ENCODE measurements around the gene LOXL3. TPM values are rescaled to one million over a fixed set of nuclear protein-coding genes. Genes with fewer than 3 reads are reported as not detected.
"Not testable (repeated sequence)": the region's sequence is repeated elsewhere in the genome, so short reads cannot be mapped to it uniquely, and the experiment has no call there.

Gene LOXL3
- total RNA-seq, 1 experiment from 2014 or later: 9.9 TPM

- peak; percentile 60 for DNase-seq (ENCODE audit: low read depth)
Measured at GRCh38 chr2:74573747-74574562, 20.2 kb upstream of the LOXL3 start.

- no peak for DNase-seq (ENCODE audit: low read depth)
Measured at GRCh38 chr2:74572178-74572925, 18.6 kb upstream of the LOXL3 start.

GRCh38 chr2:74571058-74571457 is 17.3 kb upstream of the LOXL3 start:
- DNase-seq (ENCODE audit: low read depth): no peak

- no peak for DNase-seq (ENCODE audit: low read depth)
Measured at GRCh38 chr2:74569686-74570085, 15.9 kb upstream of the LOXL3 start.

GRCh38 chr2:74567881-74568280 is 14.1 kb upstream of the LOXL3 start:
- DNase-seq (ENCODE audit: low read depth): peak; percentile 78

GRCh38 chr2:74566754-74567085 is 13.0 kb upstream of the LOXL3 start:
- DNase-seq (ENCODE audit: low read depth): peak; percentile 85

GRCh38 chr2:74566076-74566753 is 12.5 kb upstream of the LOXL3 start:
- no peak for DNase-seq (ENCODE audit: low read depth)

- no peak for DNase-seq (ENCODE audit: low read depth)
Measured at GRCh38 chr2:74564222-74564621, 10.5 kb upstream of the LOXL3 start.

- DNase-seq (ENCODE audit: low read depth): no peak
Measured at GRCh38 chr2:74562126-74562775, 8.5 kb upstream of the LOXL3 start.

- DNase-seq (ENCODE audit: low read depth): not testable (repeated sequence)
Measured at GRCh38 chr2:74561022-74561421, 7.3 kb upstream of the LOXL3 start.

- no peak for DNase-seq (ENCODE audit: low read depth)
Measured at GRCh38 chr2:74560591-74560990, 6.8 kb upstream of the LOXL3 start.

GRCh38 chr2:74559912-74560311 is 6.2 kb upstream of the LOXL3 start:
- DNase-seq (ENCODE audit: low read depth): no peak

- DNase-seq (ENCODE audit: low read depth): no peak
Measured at GRCh38 chr2:74558284-74559230, 4.8 kb upstream of the LOXL3 start.

- no peak for DNase-seq (ENCODE audit: low read depth)
Measured at GRCh38 chr2:74556831-74557370, 3.2 kb upstream of the LOXL3 start.

- DNase-seq (ENCODE audit: low read depth): no peak
Measured at GRCh38 chr2:74556159-74556558, 2.4 kb upstream of the LOXL3 start.

- no peak for DNase-seq (ENCODE audit: low read depth)
Measured at GRCh38 chr2:74555610-74556103, 1.9 kb upstream of the LOXL3 start.

GRCh38 chr2:74554820-74555531 is 1.2 kb upstream of the LOXL3 start:
- peak; percentile 28 for DNase-seq (ENCODE audit: low read depth)

- DNase-seq (ENCODE audit: low read depth): peak; percentile 32
Measured at GRCh38 chr2:74552914-74553811, 579 bp downstream of the LOXL3 start.

All from LHCN-M2 (cell line).